ENCODE results near the gene C1QTNF1.
"Not testable (repeated sequence)": the region's sequence is repeated elsewhere in the genome, so short reads cannot be mapped to it uniquely, and the experiment has no call there.

Gene C1QTNF1

DNA sequence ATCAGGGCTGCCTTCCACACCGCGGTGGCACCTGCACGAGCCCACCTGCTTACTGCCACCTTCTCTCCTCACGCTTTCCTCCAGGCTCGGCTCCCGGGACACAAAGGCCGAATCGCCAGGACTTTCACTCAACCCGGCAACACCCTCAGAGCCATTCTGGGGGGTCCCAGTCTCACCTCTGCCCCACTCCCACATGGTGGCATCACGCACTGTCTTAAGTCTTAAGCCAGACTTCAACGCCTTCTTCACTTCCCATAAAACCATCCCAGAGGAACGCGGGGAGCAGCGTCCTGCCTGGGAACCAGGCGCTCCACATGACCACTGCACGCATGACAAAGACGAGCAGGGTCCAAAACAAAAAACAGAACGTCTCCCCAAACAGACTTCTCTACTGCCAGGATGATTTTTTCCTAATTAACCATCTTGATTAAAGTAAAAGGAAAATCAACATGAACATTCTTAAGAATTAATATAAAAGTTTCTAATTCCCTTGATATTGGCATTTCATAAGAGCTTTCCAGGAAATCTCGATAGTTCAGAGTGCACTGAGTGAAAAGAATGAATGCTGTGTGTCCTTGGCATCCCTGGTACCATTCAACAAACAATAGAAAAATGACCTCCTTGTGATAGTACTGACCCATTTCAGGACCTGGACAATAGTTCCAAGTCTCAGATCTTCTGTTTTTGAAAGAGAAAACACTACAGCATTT is 17.0 kb upstream of the C1QTNF1 start:
- FAIRE-seq, result no peak

DNA sequence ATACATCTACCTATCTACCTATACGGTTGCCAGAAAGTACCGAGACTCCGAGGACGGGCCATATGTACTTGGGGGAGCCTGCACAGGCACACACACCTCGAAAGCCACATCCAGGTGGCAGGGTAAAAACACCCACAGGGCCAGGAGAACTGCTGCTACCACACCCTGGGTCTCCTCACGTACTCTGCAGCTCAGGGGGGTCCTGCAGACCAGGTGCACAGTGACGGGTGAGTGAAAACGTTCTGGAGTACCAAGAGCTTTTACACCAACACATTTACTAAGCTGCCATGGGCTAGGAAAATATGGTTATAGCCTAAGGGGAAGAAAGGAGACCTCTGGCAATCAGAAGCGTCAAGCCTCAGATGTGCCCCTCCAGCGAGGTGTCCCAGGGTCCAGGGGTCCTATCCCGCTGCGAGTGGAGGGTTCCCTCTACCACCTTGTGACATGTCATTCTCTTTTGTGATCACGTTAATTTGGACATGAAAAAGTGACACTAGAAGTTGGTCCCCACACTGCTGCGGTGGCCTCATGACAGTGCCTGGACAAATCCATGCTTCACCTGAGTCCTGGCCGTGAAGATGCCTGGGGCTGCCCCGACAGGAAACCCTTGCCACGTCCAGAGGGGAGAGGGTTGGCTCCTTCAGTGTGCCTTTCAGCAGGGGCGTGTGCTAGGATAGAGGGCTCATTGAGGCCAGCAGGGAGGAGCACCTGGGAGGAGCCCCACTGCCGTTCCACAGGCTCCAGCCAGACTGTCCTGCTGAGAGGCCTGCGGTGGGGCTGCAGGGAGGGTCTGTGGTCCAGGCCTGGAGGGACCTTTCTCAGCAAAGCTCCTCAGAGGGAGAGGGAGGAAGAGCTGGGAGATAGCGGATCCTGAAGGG is 16.2 kb upstream of the C1QTNF1 start:
- no peak for FAIRE-seq

DNA sequence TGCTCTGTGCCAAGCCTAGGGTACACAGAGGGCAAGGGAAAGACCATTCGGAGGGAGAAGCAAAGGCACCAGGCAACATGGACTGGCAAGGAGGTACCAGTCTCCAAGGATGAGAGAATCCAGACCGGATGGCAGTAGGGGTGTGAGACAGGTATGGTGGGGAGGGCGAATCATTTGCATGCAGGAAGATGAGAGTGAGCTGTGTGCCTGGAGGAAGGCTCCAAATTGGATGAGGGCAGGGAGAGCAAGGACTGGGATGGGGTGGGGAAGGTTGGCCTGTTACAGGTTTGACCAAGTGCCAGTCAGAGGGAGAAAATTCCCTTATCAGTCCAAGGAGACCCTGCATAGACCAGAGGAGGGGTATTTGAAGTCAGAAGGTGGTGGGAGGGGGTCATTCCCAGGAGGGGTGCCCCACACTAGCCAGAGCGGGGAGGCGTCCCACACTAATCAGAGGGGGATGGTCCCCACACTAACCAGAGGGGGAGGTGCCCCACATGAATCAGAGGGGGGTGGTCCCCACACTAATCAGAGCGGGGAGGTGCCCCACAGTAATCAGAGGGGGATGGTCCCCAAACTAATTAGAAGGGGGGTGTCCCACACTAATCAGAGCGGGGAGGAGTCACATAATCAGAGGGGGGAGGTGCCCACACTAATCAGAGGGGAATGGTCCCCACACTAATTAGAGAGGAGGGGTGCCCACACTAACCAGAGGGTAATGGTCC is 15.1 kb upstream of the C1QTNF1 start:
- FAIRE-seq, result no peak

DNA sequence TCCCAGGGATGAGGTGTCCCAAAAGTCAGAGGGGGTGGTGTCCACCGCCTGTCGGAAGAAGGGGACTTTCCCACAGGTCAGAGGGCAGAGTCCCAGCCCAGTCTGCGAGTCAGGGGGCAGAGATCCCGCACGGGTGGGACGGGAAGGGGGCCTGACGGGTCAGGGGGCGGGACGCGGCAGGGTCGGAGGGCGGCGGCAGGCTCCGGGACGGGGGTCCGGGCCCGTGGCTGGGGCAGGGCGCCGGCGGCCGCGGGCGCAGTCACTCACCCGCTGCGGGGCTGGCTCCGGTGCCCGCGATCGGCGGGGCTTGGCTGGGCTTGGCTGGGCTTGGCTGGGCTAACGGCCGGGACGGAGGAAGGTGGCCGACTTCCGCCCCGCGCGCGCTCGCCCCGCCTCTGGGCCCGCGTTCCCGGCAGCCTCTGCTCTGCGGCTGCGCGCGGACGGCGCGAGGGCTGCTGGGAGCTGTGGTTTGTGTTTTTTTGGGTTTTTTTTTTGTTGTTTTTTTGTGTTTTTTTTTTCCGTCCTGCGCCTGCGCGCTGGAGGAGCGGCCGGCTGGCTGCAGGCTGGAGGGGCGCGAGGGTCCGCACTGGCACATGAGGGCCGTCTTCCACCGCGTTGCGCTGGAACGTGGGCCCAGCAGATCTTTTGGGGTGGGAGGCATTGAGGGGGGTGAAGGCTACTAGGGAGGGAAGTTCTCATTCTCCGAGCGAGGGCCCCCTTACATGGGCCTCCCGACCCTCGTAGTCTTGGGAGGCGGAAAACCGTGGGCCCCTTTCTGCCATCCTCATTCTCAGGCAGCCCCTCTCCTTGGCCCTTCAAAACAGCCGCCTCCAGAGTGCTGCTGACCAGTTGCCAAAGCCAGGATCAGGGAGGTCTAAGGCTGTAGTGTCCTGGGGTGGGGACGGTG is 14.3 kb upstream of the C1QTNF1 start, which contains the start of gene CANT1:
CANT1 (minus strand) TSS at position 368 of the 907 bp plus-strand sequence. CDS start 12,142 bp downstream, outside the sequence.
- no peak for FAIRE-seq

DNA sequence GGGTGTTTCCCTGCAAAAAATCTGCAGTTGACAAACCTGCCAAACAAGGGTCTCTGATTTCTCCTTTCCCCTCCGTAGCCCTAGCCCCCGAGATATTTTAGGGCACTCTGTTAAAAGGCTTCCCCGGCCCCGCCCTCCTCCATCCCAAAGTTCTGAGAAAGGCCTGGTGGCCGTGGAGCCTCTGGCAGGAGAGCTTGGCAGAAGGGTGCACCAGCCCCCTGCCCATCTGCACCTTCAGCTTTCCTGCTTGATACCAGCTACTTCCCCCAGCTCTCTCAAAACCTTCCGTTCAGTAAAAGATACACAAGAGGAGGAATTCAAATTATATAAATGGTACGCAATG is 13.7 kb upstream of the C1QTNF1 start:
- FAIRE-seq, result no peak

DNA sequence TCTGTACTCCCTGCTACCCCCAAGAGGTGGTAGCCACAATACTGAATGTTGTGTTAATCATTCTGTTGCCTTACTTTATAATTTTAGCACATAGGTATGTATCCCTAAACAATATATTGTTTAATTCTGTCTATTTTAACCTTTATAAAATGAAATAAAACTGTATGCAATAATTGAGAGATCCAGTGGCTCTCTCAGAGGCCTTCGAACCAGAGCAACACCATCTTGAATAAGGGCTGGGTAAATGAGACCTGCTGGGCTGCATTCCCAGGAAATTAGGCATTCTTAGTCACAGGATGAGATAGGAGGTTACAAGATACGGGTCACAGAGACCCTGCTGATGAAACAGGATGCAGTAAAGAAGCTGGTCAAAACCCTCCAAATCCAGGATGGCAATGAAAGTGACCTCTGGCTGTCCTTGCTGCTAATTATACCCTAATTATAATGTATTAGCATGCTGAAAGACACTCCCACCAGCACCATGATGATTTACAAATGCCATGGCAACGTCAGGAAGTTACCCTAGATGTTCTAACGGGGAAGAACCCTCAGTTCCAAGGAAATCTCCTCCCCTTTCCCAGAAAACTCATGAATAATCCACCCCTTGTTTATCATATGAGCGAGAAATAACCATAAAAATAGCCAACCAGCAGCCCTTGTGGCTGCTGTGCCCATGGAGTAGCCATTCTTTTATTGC is 12.4 kb upstream of the C1QTNF1 start:
- no peak for FAIRE-seq

DNA sequence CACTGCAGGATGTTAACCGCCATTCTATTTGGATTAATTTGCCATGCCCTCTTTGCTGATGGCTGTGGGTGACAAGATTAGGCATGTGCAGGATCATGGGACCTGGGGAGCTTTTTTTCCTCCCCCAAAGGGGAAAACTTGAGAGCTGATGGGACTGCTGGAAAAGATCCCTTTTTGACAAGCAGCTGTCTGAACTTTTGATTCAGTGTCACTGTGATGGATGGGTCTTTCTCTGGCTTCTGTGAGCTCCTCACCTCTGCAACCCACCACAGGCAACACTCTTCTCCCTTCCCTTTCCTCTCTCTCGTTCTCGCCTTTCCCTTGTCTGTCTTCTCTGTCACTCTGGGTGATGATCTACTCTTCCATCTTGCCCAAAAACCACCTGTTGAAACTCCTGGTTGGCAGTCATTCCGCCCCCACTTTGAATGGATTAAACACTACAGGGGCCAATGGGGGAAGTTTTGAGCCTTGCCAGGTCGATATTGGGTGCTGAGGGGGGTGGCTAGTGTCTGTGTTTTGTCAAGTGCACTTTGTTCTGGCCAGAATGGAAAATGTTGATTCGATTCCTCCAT is 11.3 kb upstream of the C1QTNF1 start:
- FAIRE-seq, result no peak

DNA sequence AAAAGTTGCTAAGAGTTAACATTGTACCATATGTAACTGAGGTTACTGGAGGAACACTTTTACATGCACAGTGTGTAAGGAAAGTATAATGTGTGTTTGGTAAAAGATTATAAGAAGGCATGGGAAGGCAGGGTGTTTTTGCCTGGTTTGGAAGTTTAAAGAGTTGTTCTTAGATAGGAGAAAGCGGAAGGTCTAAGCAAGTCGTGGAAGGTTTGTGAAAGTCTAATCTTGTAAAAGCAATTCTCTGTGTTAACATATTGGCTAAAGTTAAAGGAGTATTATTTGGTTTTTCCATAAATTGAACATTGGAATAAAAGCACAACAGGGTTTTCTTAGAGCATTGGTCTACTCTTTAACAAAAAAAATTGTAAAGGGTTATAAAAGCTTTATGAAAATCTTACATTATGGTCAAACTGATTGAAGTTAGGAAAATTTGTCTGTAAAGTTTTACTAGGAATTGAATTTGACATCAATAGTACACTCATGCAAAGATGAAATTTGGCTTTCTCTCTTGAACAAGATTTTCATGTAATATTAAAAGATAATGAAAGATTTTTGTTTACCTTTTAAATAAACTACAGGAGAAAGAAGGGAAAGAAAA is 9.7 kb upstream of the C1QTNF1 start:
- no peak for FAIRE-seq

DNA sequence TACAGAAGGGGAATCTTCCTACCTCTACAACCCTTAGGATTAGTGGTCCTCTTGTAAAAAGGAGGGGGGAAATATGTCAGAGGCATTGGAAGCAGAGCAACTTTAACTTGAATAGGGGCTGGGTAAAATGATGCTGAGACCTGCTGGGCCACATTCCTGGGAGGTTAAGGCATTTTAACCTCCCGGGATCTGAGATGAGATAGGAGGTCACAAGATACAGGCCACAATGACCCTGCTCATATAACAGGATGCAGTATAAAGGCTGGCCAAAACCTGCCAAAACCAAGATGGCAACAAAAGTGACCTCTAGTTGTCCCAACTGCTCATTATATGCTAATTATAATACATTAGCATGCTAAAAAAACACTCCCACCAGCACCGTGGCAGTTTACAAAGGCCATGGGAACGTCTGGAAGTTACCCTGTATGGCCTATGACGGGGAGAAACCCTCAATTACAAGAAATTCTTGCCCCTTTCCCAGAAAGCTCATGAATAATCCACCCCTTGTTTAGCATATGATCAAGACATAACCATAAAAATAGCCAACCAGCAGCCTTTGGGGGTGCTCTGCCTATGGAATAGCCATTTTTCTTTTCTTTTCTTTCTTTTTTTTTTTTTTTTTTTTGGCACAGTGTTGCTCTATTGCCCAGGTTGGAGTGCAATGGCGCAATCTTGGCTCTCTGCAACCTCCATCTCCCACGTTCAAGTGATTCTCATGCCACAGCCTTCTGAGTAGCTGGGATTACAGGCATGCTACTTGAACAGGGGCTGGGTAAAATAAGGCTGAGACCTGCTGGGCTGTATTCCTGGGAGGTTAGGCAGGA is 6.2 kb upstream of the C1QTNF1 start:
- FAIRE-seq, result no peak

DNA sequence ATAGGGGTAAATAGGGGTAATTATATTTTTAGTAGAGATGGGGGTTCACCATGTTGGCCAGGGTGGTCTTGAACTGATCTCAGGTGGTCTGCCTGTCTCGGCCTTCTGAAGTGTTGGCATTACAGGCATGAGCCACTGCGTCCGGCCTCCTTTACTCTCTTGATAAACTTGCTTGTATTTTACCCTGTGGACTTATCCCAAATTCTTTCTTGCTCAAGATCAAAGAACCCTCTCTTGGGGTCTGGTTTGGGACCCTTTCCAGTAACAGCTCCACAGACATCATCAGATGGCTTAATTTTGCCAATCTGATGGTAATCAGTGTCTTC is 5.6 kb upstream of the C1QTNF1 start:
- FAIRE-seq, result no peak

DNA sequence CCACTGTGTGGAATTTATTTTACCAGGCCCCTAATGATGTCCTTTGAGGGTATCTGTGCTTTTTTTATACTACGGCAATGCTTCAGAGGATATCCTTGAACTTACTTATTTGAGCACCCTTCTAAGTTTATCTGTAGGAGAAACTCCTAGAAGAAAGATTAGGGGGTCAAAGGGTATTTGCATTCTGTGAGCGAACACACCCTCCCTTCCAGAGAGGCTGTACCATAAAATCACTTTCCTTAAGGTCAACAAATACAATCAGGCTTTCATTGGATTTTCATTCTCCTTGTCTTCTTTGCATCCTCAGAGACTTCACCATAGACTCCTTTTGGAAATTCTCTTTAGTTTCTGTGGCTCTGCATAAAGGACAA is 4.7 kb upstream of the C1QTNF1 start:
- FAIRE-seq, result no peak

DNA sequence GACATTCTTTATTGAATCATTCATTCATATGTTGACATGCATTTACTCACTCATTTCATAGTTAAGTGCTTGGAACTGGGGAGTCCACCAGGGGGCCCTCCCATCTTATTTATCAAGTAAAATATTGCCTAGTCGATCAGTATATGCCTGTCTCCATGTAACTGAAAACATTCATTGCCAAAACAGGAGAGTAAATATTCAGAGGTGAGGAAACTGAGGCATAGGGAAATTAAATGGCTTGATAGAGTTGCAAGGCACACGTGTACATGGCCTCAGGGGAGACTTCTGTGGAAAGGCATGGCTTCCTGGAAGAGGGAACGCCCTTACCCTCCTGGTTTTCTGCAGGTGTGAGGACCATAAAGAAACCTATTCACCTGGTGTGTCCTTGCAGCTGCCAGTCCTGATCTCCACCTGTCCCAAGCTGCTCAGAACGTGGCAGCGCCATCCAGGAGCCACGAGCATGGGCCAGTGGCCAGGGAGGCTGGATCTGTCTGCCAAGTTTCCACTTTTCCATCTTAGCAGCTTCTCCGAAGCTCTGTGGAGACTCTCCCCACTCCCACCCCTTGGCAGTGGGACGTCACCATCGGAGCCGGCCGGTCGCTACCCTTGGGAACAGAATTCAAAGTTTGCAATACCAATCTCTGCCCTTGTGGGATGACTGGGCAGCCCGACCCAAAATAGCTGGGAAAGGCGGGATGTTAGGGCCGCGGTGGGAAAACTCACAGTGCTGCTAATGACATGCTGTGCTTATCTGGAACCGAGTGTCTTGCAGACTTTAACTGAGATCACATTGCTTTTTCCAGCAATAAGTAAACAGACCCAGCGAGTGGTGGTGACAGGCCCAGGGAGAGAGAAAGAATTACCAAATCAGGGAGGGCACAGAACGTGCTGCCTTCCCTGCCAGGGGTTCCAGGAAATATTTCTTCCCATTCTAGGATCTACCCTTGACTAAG is 4.1 kb upstream of the C1QTNF1 start:
- FAIRE-seq, result no peak

DNA sequence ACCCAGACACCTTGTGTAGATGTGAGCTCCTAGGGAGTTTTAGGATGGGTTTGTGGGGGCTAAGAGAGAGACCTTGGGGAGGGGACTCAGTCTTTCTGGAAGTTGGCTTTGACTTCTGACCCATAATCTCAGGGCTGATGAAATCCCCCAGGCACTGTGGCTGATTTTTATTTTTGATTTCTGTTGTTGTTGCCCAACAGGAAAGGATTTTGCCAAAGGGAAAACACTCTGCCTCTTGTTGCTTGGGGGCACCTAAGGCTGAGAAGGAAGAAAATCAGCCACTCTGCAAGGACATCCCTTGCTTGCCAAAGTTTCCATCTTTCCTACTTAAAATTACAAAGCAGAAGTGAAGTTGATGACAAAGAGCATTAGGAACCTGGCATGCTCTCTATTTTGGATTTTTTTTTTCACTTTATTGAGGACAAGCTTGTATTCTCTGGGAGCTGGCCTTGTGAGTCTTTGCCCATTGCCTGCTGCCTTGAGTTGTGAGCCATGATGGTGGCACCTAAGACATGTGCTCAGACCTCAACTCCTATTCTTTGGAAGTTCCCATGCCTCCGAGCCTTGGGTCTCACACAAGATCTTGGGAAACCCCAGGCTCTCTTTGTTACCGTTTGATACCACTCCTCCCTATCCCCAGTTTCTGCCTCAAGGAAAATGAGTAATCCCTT is 3.2 kb upstream of the C1QTNF1 start:
- FAIRE-seq, result no peak

DNA sequence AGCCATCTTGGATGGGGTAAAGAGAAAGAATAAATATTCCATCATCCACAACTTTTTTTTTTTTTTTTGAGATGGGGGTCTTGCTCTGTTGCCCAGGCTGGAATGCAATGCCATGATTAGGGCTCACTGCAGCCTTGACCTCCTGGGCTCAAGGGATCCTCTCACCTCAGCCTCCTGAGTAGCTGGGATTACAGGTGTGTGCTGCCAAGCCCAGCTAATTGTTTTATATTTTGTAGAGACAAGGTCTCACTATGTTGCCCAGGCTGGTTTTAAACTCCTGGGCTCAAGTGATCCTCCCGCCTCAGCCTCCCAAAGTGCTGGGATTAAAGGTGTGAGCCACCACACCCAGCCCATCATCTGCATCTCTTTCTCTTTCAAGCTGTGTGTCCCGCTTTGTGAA is 2.0 kb upstream of the C1QTNF1 start:
- not testable (repeated sequence) for FAIRE-seq

DNA sequence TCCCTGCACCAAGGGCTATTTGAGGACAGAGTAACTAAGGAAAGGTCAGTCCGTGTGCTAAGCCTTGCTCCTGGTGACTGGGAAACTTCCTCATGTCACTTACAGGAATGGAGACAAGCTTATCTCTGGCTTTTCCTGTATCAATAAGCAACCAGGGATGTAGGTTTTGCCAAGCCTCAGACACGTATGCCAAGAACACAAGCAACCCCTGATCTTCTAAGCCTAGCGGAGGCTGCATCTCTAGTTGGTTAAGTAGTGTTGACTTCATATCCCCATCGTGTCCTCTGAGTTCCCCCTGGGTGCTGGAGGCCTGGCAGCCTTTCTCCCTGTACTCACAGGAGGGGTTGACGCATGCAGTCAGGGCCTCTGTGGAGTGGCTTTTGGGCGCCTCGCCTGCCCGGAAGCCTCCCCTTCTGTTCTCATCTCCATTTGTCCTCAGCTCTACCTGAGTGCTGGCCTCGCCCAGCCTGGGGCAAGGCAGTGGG is 1.4 kb upstream of the C1QTNF1 start:
- FAIRE-seq, result no peak

DNA sequence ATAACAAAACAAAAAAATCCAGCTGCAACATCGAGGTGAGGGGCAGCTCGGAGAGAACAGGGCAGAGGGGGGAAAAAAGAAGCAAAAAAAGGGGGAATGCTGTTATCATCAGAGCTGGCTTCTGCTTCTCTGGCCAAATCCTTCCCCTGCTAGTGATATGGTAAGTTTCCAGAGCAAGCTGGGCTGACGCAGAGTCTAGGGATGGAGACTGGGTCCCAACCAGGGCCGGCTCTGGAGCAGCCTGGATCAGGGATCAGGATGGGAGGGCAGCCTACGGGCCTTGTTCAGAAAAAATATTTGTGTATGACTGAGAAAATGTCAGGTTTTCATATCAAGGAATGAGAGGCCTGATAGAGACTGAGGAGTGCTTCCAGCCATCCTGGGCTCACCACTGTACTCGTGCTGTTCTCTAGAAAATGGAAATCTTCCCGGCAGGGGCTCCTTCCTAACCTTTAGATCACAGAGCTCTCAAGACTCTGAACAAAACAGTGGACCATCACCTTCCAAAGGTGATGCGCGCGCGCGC is 726 bp upstream of the C1QTNF1 start:
- no peak for FAIRE-seq

DNA sequence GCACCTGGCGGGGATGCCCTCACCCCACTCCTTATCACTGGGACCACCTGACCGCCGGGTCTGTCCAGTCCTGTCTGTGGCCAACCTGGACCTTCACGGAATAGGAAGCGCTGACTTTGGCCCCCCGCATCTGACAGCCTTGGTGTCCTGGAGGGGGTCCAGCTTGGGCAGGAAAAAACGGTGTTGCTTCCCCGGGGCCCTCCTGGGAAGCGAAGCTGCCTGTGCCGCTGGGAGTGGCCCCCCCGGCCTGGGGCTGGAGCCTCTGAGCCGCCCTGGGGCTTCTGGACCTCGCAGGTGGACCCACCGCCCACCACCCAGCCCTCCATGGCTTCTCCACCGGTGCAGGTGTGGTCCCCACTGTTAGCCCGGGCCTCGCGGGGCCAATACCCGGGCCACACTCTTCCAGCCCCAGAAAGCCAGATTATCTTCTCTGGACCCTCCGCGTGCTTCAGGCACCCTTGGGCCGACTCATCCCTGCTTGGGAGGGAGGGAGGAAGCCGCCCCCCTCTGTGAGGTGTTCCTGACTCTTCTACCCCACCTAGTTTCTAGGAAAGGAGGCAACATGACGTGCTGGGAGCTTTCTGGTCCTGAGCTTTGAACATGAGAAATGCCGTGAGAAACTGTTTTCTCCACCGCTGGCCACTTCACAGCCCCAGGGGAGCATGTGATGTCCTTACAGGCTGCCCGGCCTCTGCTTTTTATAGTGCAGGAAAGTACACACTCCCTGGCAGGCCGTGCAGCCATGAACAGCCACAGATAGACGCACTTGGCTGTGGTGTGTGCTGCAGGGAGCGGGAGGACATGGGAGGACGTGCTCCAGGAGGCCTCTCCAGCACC is 1.1 kb downstream of the C1QTNF1 start:
- FAIRE-seq, result no peak
